Right lung (tissue), 5 donors: ENCODE data around the gene LRRC57. TPM values are rescaled to one million over a fixed set of nuclear protein-coding genes. Genes with fewer than 3 reads are reported as not detected.
A peak's percentile ranks its signal among the peaks of the same experiment; 100 is the strongest.
"Not testable (repeated sequence)": the region's sequence is repeated elsewhere in the genome, so short reads cannot be mapped to it uniquely, and the experiment has no call there.

Experiments
- DNase-seq, 2 donors: peaks; one replicate each; pipeline ENCODE4 v3.0.0-alpha.2; 2013
- polyA plus RNA-seq, 5 donors: library from polyadenylated mRNA; unstranded; fragments of 120-200 nt; gene quantifications; one replicate each; pipeline versions ENCODE4 v1.2.1 to v1.2.3, GENCODE V29; 2013; ENCODE audit warnings: inconsistent platforms in 1 of 5, low replicate concordance in 1 of 5; ENCODE audit not compliant: insufficient read length in 5 of 5, insufficient read depth in 1 of 5

Gene LRRC57
- polyA plus RNA-seq, 5 donors: 19.3 to 28.7 (median 21.6) TPM

GRCh38 chr15:42556550-42557207 is 8.1 kb upstream of the LRRC57 start:
- DNase-seq: not testable (repeated sequence)

GRCh38 chr15:42553554-42553953 is 5.0 kb upstream of the LRRC57 start:
- no peak for DNase-seq

- no peak for DNase-seq
Measured at GRCh38 chr15:42549741-42550392, 1.3 kb upstream of the LRRC57 start.

GRCh38 chr15:42549032-42549491 is 469 bp upstream of the LRRC57 start:
- DNase-seq: no peak

- no peak for DNase-seq
Measured at GRCh38 chr15:42547918-42548248, 710 bp downstream of the LRRC57 start.

- DNase-seq: no peak
Measured at GRCh38 chr15:42544853-42545629, 3.6 kb downstream of the LRRC57 start.

GRCh38 chr15:42533246-42533645 is 15.3 kb downstream of the LRRC57 start:
- no peak for DNase-seq

GRCh38 chr15:42528970-42529369 is 19.6 kb downstream of the LRRC57 start:
- no peak for DNase-seq

GRCh38 chr15:42523331-42523730 is 25.3 kb downstream of the LRRC57 start:
- no peak for DNase-seq

GRCh38 chr15:42511007-42511391 is 37.6 kb downstream of the LRRC57 start:
- DNase-seq: no peak

- no peak for DNase-seq
Measured at GRCh38 chr15:42510258-42511006, 38.2 kb downstream of the LRRC57 start.

GRCh38 chr15:42508263-42508690 is 40.3 kb downstream of the LRRC57 start:
- no peak for DNase-seq

- no peak for DNase-seq
Measured at GRCh38 chr15:42507514-42507913, 41.1 kb downstream of the LRRC57 start.

- no peak for DNase-seq
Measured at GRCh38 chr15:42504631-42505030, 44.0 kb downstream of the LRRC57 start.

- no peak for DNase-seq
Measured at GRCh38 chr15:42503825-42504224, 44.8 kb downstream of the LRRC57 start.

GRCh38 chr15:42502477-42502876 is 46.1 kb downstream of the LRRC57 start:
- DNase-seq: no peak

- DNase-seq: no peak
Measured at GRCh38 chr15:42499858-42500609, 48.6 kb downstream of the LRRC57 start.

GRCh38 chr15:42498212-42499068 is 50.2 kb downstream of the LRRC57 start:
- DNase-seq: no peak

- peak; percentile 90 to 92 for DNase-seq
Measured at GRCh38 chr15:42495361-42496212, 53.0 kb downstream of the LRRC57 start, which contains the start of gene SNAP23. Gene SNAP23, plus strand, starts transcription at chr15:42495634. Its CDS starts 16,213 bp downstream, at chr15:42511847.
